ENCODE results near the gene GPC5. TPM values are rescaled to one million over a fixed set of nuclear protein-coding genes. Genes with fewer than 3 reads are reported as not detected.

GPC5 gene
- total and polyA plus RNA-seq, 3 donors from 2014 or later: 11.5 to 81.8 (median 52.1) TPM

- no peaks in the 10 kb centered on the region for H3K36me3 ChIP-seq (ENCODE audit: low read depth, missing control alignments)
- H3K27me3 ChIP-seq: no peaks in the 10 kb centered on the region
- no peak for DNase-seq
- TF ChIP-seq POLR2A (IDR thresholded peaks at IDR 0.05): no peak
- TF ChIP-seq CTCF (IDR thresholded peaks at IDR 0.05): no peak
- intact Hi-C loops (cut with DNase I; ENCODE audit: low total_unique reads): no loop called here
- H3K9me3 ChIP-seq: no peaks in the 10 kb centered on the region
- no peak overlapping the region for H3K27ac ChIP-seq
- no peak overlapping the region for H3K4me3 ChIP-seq
- H3K4me1 ChIP-seq: no peaks in the 10 kb centered on the region
These were observed 1093.4 kb downstream of the GPC5 start for GRCh38 chr13:92491839-92492238.

DNA sequence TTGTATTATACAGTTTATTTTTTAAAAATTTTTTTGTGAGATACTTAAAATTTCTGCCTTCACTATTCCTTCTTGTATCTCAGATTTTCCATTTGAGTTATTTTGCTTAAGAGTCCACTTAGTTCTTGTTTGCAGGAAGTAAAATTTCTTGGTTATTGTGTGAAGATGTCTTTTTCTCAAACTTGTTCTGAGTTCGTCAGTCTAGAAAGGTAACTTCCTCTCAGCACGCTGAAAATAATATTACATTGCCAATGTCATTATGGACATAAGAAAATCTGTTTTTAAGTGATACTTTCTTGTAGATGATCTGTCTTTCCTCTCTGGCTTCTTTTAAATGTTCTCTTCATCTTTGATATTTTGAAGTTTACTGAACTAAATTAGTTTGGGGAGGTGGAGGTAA is 1096.5 kb downstream of the GPC5 start:
- intact Hi-C loops (cut with DNase I; ENCODE audit: low total_unique reads): no loop called here
- no peak for DNase-seq
- TF ChIP-seq POLR2A (IDR thresholded peaks at IDR 0.05) (no peak), CTCF (IDR thresholded peaks at IDR 0.05) (no peak)
- WGBS, 2 donors: 79 to 85% methylated on average over 2 of the region's 2 CpGs
- Histone ChIP-seq H3K36me3 (ENCODE audit: low read depth, missing control alignments) (no peaks in the 10 kb centered on the region), H3K4me1 (no peaks in the 10 kb centered on the region), H3K27ac (no peak overlapping the region), H3K4me3 (no peak overlapping the region), H3K9me3 (no peaks in the 10 kb centered on the region), H3K27me3 (no peaks in the 10 kb centered on the region)

DNA sequence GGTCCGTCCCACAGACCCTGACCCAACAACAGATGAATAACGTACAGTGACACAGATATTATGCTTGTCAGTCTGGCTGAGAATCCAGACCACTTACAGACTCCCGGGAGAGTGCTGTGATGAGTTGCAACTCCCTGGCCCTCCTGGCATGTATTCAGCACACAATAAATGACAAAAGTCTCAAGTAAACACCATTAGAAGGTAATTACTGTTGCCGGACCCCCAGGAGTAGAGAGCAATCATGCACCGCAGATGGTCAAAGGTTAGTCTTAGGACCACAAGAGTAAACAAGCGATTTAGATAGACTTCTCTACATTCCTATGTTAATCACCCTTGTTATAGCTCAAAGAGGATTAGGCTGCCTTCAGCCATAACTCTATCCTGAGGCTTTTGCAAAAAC is 1101.8 kb downstream of the GPC5 start:
- Histone ChIP-seq H3K9me3 (no peaks in the 10 kb centered on the region), H3K36me3 (ENCODE audit: low read depth, missing control alignments) (no peaks in the 10 kb centered on the region), H3K27ac (no peak overlapping the region), H3K4me1 (no peaks in the 10 kb centered on the region), H3K27me3 (no peaks in the 10 kb centered on the region), H3K4me3 (no peak overlapping the region)
- 56 to 63% methylated on average over 6 of the region's 6 CpGs for WGBS, 2 donors
- DNase-seq: no peak
- TF ChIP-seq POLR2A (IDR thresholded peaks at IDR 0.05): no peak
- no peak for TF ChIP-seq CTCF (IDR thresholded peaks at IDR 0.05)
- intact Hi-C loops (cut with DNase I; ENCODE audit: low total_unique reads): no loop called here

DNA sequence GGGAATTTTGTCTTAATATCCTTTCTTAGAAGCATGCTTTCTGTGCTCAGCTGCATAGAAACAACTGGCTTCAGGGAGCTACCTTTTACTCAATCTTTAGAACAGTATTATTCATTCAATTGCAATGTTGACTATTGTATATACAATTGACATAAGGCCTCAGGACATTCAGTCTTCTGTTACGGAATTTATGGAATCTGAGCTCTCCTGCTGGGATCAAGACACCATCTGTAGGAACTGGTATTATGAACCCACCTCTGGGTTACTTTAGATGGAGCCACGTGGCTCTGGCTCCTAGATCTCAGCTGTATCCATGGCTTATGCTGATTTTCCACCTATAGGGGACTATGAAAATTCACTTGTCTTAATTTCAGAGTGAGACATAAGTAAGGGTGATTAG is 1112.0 kb downstream of the GPC5 start:
- Histone ChIP-seq H3K4me1 (no peaks in the 10 kb centered on the region), H3K4me3 (no peak overlapping the region), H3K36me3 (ENCODE audit: low read depth, missing control alignments) (no peaks in the 10 kb centered on the region), H3K27ac (no peak overlapping the region), H3K9me3 (no peaks in the 10 kb centered on the region), H3K27me3 (no peaks in the 10 kb centered on the region)
- no peak for DNase-seq
- 80 to 89% methylated on average over 2 of the region's 2 CpGs for WGBS, 2 donors
- intact Hi-C loops (cut with DNase I; ENCODE audit: low total_unique reads): no loop called here
- TF ChIP-seq POLR2A (IDR thresholded peaks at IDR 0.05) (no peak), CTCF (IDR thresholded peaks at IDR 0.05) (no peak)

DNA sequence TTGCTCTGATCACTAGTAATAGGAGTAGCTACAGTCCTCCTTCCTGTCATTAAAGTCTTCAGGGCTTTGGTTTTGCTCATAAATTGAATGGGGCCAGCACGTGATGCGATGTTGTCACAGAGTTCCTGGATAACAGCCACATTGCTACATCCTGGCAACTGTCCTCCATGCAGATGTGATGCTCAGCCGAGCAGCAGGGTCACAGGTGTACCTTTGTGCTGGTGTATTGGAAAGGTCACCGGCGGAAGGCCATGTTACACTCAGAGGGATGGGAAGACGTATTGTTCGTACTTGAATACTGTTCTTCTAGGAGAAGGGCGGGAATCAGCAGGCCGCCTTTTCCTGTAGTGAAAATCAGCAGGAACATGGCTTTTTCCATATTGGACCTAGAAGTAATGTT is 1114.4 kb downstream of the GPC5 start:
- Histone ChIP-seq H3K27ac (no peak overlapping the region), H3K9me3 (no peaks in the 10 kb centered on the region), H3K4me3 (no peak overlapping the region), H3K27me3 (no peaks in the 10 kb centered on the region), H3K36me3 (ENCODE audit: low read depth, missing control alignments) (no peaks in the 10 kb centered on the region), H3K4me1 (no peaks in the 10 kb centered on the region)
- 83% methylated on average over 9 of the region's 9 CpGs for WGBS, 2 donors
- TF ChIP-seq POLR2A (IDR thresholded peaks at IDR 0.05) (no peak), CTCF (IDR thresholded peaks at IDR 0.05) (no peak)
- DNase-seq: no peak
- intact Hi-C loops (cut with DNase I; ENCODE audit: low total_unique reads): no loop called here

Measured in testis (tissue), 3 donors.